Nephron progenitor cell (in vitro differentiated cells): ENCODE data around the gene STMND1.

Experiments used
- DNase-seq: peaks from one replicate; pipeline ENCODE4 v3.0.0; 2021
- H3K27ac Mint-ChIP-seq: 2 replicates; pipeline ENCODE4 v1.8.0; 2021; ENCODE audit warnings: mild to moderate bottlenecking, moderate library complexity, mixed read lengths
- H3K27me3 Mint-ChIP-seq: 2 replicates; pipeline ENCODE4 v1.8.0; 2021; ENCODE audit warnings: mild to moderate bottlenecking, low read depth, mixed read lengths; ENCODE audit not compliant: poor library complexity
- H3K36me3 Mint-ChIP-seq: 2 replicates; pipeline ENCODE4 v1.8.0; 2021; ENCODE audit warnings: low read depth, mixed read lengths
- H3K4me1 Mint-ChIP-seq: 2 replicates; pipeline ENCODE4 v1.8.0; 2021; ENCODE audit warnings: mixed read lengths
- H3K4me3 Mint-ChIP-seq: 2 replicates; pipeline ENCODE4 v1.8.0; 2021; ENCODE audit warnings: mild to moderate bottlenecking, moderate library complexity, mixed read lengths
- H3K9me3 Mint-ChIP-seq: 2 replicates; pipeline ENCODE4 v1.8.0; 2021; ENCODE audit warnings: mild to moderate bottlenecking, moderate library complexity, mixed read lengths
- CTCF ChIP-seq: fragments of 200-600 bp; sonication (generic); IDR thresholded peaks from 2 replicates; pipeline ENCODE4 v1.5.0; 2021; ENCODE audit warnings: antibody characterized with exemption

Gene STMND1

GRCh38 chr6:17101422-17102257, at the start of gene STMND1:
TSS of gene STMND1 (plus strand) at chr6:17102050. CDS start at chr6:17102258, 208 bp downstream.
- no peaks in the 10 kb centered on the region for H3K9me3 Mint-ChIP-seq
- TF ChIP-seq CTCF: no peak
- peaks cover 58% of the 10 kb centered on the region for H3K27me3 Mint-ChIP-seq
- H3K4me3 Mint-ChIP-seq: peak within 1 kb of the TSS; percentile 86
- peaks cover 15% of the 10 kb centered on the region for H3K4me1 Mint-ChIP-seq
- peak within 1 kb of the TSS; percentile 33 for H3K27ac Mint-ChIP-seq
- H3K36me3 Mint-ChIP-seq: no peaks in the 10 kb centered on the region
- DNase-seq: peak; percentile 66

GRCh38 chr6:17054647-17055046, 47.2 kb upstream of the STMND1 start:
- H3K9me3 Mint-ChIP-seq: no peaks in the 10 kb centered on the region
- H3K27ac Mint-ChIP-seq: no peak overlapping the region

DNA sequence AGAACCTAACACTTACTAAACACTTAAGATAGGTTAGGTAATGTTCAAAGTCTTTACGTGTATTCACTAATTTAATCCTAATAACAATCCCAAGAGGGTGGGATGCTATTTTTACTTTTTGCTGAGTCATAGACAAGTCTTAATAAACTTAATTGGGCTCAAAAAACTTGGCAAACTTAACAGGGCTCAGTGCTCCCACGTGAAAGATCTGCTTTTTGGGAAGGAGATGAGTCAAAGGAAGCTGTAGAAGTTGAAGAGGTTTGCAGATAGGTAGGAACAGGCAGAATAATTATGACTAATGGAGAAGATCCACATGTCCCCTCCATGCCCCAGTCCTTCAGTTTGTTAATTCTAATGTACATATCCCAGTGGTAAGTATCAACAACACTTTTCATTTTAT, 44.5 kb upstream of the STMND1 start:
- DNase-seq: no peak
- H3K27me3 Mint-ChIP-seq: peaks cover 9% of the 10 kb centered on the region
- no peak overlapping the region for H3K4me3 Mint-ChIP-seq
- no peaks in the 10 kb centered on the region for H3K9me3 Mint-ChIP-seq
- no peak for TF ChIP-seq CTCF
- no peak overlapping the region for H3K27ac Mint-ChIP-seq
- H3K36me3 Mint-ChIP-seq: no peaks in the 10 kb centered on the region
- no peaks in the 10 kb centered on the region for H3K4me1 Mint-ChIP-seq

More at GRCh38 chr6:17054647-17055046, 47.2 kb upstream of the STMND1 start:
- Mint-ChIP-seq H3K27me3 (peaks cover 6% of the 10 kb centered on the region), H3K4me1 (no peaks in the 10 kb centered on the region), H3K4me3 (no peak overlapping the region), H3K36me3 (no peaks in the 10 kb centered on the region)
- TF ChIP-seq CTCF: no peak
- no peak for DNase-seq

DNA sequence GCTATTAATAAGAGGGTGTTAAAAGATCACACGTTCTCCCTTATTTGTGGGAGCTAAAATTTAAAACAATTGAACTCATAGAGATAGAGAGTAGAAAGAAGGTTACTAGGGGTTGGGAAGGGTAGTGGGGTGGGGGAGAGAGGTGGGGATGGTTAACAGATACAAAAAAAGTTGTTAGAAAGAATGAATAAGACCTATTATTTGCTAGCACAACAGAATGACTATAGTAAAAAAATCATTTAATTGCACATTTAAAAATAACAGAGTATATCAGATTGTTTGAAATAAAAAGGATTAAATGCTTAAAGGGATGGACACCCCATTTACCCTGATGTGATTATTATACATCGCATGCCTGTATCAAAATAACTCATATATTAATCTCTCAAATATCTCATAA, 43.3 kb upstream of the STMND1 start:
- peaks cover 9% of the 10 kb centered on the region for H3K27me3 Mint-ChIP-seq
- H3K27ac Mint-ChIP-seq: no peak overlapping the region
- TF ChIP-seq CTCF: no peak
- H3K4me3 Mint-ChIP-seq: no peak overlapping the region
- no peaks in the 10 kb centered on the region for H3K4me1 Mint-ChIP-seq
- no peak for DNase-seq
- no peaks in the 10 kb centered on the region for H3K36me3 Mint-ChIP-seq
- no peaks in the 10 kb centered on the region for H3K9me3 Mint-ChIP-seq

DNA sequence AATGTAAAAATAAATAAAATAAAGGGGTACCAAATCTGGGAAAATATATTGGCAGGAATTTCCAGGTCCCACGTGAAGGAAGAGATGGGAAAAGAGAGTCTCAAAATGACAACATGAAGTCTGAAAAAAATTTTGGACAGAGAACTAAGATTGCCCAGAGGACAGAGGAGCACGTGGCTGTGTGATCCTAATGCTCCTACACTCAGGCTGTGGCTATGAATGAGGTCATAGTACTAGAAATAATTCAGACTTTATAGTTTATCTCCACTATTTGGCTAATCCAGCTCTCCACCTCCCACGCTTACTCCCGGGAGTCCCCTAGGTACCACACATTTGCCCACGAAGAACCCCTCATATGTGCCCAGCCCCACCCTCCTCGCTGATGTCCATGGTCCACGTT, 42.8 kb upstream of the STMND1 start:
- no peaks in the 10 kb centered on the region for H3K9me3 Mint-ChIP-seq
- H3K4me1 Mint-ChIP-seq: no peaks in the 10 kb centered on the region
- no peak overlapping the region for H3K27ac Mint-ChIP-seq
- TF ChIP-seq CTCF: no peak
- DNase-seq: no peak
- peaks cover 9% of the 10 kb centered on the region for H3K27me3 Mint-ChIP-seq
- H3K36me3 Mint-ChIP-seq: no peaks in the 10 kb centered on the region
- no peak overlapping the region for H3K4me3 Mint-ChIP-seq

DNA sequence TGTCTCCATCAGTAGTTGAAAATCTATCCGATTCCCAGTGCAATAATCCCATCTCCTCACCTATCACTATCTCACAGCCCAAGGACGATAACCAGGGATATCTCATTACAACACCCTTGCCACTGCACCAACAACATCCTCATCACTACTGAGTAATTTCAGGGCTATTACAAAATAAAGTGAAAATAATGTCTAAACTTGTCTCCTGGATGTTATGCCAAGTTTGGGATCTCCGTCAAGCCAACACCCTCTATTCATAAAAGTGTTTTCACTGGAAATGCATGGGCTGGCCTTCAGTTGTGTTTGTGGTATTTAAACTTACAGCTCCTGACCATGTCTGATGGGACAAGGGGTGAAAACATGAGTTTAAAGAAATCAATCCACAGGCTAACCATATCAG, 42.0 kb upstream of the STMND1 start:
- no peaks in the 10 kb centered on the region for H3K4me1 Mint-ChIP-seq
- no peaks in the 10 kb centered on the region for H3K9me3 Mint-ChIP-seq
- peaks cover 6% of the 10 kb centered on the region for H3K27me3 Mint-ChIP-seq
- TF ChIP-seq CTCF: no peak
- no peak overlapping the region for H3K27ac Mint-ChIP-seq
- H3K36me3 Mint-ChIP-seq: no peaks in the 10 kb centered on the region
- no peak for DNase-seq
- no peak overlapping the region for H3K4me3 Mint-ChIP-seq
